Stimulated activated naive B cell treated with anti-CD40 and anti-IgM and Interleukin-4, amounts not matched to agents 10 μg/mL and 1 μg/mL and 100 μg/mL, for 72 hours (primary cell): ENCODE measurements around the gene RAD51B.
A peak's percentile ranks its signal among the peaks of the same experiment; 100 is the strongest.

Source experiments
- ATAC-seq, 2 donors: fragments of 150-1000 bp; cut with Tn5 transposase; replicated peaks; 2 replicates each; pipeline ENCODE4 v1.10.0; 2021; ENCODE audit warnings: moderate library complexity in 1 of 2
- DNase-seq: peaks from one replicate; pipeline ENCODE4 v3.0.0; 2021
- H3K27ac Mint-ChIP-seq: one replicate; pipeline ENCODE4 v1.8.0; 2022; ENCODE audit warnings: mild to moderate bottlenecking, mixed read lengths
- H3K27me3 Mint-ChIP-seq, 2 donors: one replicate each; pipeline ENCODE4 v1.8.0; 2022; ENCODE audit warnings: mixed read lengths in 2 of 2
- H3K36me3 Mint-ChIP-seq, 2 donors: one replicate each; pipeline ENCODE4 v1.8.0; 2022; ENCODE audit warnings: mixed read lengths in 2 of 2, mild to moderate bottlenecking in 1 of 2
- H3K4me1 Mint-ChIP-seq, 2 donors: one replicate each; pipeline ENCODE4 v1.8.0; 2022; ENCODE audit warnings: mixed read lengths in 2 of 2, mild to moderate bottlenecking in 1 of 2
- H3K4me3 Mint-ChIP-seq, 2 donors: one replicate each; pipeline ENCODE4 v1.8.0; 2022; ENCODE audit warnings: mild to moderate bottlenecking in 2 of 2, mixed read lengths in 2 of 2, moderate library complexity in 1 of 2
- H3K9me3 Mint-ChIP-seq, 2 donors: one replicate each; pipeline ENCODE4 v1.8.0; 2022; ENCODE audit warnings: mixed read lengths in 2 of 2, mild to moderate bottlenecking in 1 of 2

RAD51B gene

DNA sequence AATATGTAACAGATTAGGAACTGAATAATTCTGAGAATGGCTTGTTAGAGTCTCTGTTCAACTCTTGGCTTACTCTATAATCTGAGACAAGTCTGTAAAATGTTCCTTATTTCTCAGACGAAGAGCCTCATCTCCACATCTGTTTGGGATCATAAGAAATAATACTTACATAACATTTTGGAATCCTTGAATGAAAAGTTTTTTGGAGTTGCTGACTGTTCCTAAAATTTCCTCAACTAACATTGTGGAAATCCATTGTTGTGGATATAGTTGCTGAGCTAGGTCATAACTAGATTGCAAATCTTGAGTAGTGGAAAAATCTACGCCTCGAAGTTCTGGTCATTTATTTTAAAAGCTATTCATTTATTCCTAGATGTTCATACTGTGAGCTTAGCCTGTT lies 570.4 kb downstream of the RAD51B start:
- ATAC-seq (no peak), DNase-seq (no peak)
- no peaks in the 10 kb centered on the region for H3K27me3 Mint-ChIP-seq
- H3K4me3 Mint-ChIP-seq, result no peak overlapping the region
- H3K9me3 Mint-ChIP-seq, result peaks cover 2 to 4% of the 10 kb centered on the region in 2 donors
- H3K36me3 Mint-ChIP-seq, result peaks cover 2 to 12% of the 10 kb centered on the region in 2 donors
- H3K27ac Mint-ChIP-seq, result no peak overlapping the region
- H3K4me1 Mint-ChIP-seq, result peaks cover 48 to 60% of the 10 kb centered on the region in 2 donors

DNA sequence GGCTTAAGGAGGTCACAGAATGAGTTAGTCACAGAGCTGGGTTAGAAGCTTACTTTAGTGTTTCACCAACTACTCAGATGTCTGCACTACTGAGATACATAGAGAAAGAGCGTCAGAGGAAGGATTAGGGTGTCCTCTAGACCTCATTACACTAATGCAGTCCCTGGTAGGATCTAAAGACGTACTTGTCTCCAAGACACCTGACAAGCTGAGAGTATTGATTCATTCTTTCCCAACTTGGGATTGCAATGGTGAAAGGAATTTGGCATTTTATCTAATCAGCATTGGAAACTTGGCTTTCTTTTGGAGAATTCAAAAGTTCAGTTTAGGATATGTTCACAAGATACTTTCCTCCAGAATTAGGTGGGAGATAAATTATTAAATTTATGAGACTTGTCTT lies 571.2 kb downstream of the RAD51B start:
- no peak for DNase-seq
- H3K9me3 Mint-ChIP-seq, result peaks cover 2 to 4% of the 10 kb centered on the region in 2 donors
- ATAC-seq, result no peak
- peaks cover 52 to 64% of the 10 kb centered on the region in 2 donors for H3K4me1 Mint-ChIP-seq
- H3K36me3 Mint-ChIP-seq, result peaks cover 2 to 19% of the 10 kb centered on the region in 2 donors
- no peaks in the 10 kb centered on the region for H3K27me3 Mint-ChIP-seq
- peak overlapping the region; percentile 75 for H3K27ac Mint-ChIP-seq
- H3K4me3 Mint-ChIP-seq, result no peak overlapping the region

DNA sequence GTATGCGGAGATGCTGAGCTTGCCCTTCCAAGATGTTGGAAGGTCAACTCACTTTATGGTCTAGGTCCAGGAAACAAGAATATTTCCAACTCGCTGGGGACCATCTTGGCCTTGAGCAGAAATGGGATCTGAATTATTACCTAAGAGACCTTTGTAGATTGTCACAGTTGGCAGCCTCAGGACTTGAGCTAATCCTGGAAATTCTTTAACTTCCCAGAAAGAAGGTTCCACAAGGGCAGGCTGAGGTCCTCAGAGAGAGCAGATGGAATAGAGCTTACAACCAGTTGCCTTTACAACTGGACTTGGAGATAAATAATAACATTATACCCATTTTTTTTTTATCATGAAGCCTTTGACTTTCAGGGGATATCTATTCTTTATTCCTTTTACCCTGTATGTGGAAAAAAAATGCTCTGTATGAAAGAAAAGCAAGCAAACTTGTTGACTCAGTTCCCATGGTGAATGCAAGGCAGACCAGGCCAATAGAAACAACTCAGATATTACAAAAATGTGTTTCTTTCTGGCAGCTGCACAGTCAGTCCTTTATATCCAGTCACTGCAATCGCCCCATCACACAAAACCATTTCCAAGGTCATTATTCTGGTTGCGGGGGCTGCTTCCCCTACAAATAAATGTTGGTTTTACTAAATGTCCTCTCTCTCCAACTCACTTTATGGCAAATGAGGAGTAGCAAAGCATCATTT lies 571.9 kb downstream of the RAD51B start:
- peaks cover 2 to 22% of the 10 kb centered on the region in 2 donors for H3K36me3 Mint-ChIP-seq
- DNase-seq, result no peak
- peak overlapping the region; percentile 9 for H3K27ac Mint-ChIP-seq
- peaks cover 54 to 68% of the 10 kb centered on the region in 2 donors for H3K4me1 Mint-ChIP-seq
- no peaks in the 10 kb centered on the region for H3K27me3 Mint-ChIP-seq
- H3K4me3 Mint-ChIP-seq, result no peak overlapping the region
- H3K9me3 Mint-ChIP-seq, result peaks cover 2 to 4% of the 10 kb centered on the region in 2 donors
- ATAC-seq, result no peak

DNA sequence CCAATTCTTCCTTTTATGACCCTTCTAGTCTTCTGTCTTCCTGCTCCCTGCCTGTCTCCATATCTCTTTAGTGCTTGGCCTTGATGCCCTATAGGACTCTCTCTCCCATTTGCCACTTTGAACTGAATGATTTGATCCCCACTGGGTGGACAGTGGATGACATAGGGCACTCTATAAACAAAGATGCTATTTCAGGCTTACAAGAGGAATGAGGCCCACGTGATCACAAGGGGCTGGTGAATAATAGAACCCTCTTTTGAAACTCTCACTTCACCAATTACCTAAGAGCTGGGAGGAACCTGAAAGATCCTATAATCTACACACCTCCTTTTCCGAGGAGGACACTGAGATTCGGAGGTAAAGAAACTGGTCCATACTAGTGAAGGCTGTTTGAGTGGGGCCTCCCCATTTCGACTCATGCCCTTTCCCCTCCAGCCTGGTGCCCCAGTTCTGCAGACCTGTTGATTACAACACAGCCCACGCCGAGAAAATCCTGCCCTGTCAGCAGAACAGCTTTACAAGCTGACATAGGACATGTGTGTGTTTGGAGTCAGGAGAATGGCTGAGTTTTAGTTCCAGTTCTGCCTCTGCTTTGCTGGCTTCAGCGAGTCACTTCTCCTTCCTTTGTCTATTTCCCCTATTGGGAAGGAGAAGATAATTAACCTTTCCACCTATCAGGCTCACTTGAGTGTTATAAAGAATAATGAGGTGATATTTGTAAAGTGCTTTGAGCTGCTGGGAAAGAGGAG lies 573.0 kb downstream of the RAD51B start:
- peaks cover 58 to 69% of the 10 kb centered on the region in 2 donors for H3K4me1 Mint-ChIP-seq
- DNase-seq, result no peak
- H3K36me3 Mint-ChIP-seq, result peaks cover 8 to 28% of the 10 kb centered on the region in 2 donors
- peak; percentile 58 for ATAC-seq
- H3K9me3 Mint-ChIP-seq, result peaks cover 2 to 4% of the 10 kb centered on the region in 2 donors
- no peaks in the 10 kb centered on the region for H3K27me3 Mint-ChIP-seq
- H3K4me3 Mint-ChIP-seq, result peak overlapping the region in 1 of 2 donors; percentile 21
- H3K27ac Mint-ChIP-seq, result peak overlapping the region; percentile 89

DNA sequence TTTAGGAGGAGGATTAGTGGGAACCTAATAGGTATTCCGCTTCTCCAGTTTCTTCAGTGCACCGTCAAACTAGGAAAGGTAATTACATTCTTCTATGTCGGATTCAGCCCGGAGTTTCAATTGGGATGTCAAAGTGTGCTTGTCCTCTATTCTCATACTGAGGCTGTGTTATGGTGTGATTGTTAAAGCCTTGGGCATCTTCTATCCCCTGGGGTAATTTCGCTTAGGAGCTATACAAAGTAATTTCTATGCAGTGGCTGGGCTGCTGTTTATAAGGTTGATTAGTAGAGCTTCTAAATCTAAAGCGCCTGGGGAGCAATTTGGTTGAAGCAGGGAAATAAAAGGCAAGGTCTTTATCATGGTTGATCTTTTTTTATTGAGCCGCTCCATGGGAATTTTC lies 573.7 kb downstream of the RAD51B start:
- Mint-ChIP-seq H3K27me3 (no peaks in the 10 kb centered on the region), H3K36me3 (peaks cover 8 to 28% of the 10 kb centered on the region in 2 donors), H3K4me1 (peaks cover 61 to 74% of the 10 kb centered on the region in 2 donors), H3K27ac (peak overlapping the region; percentile 89), H3K4me3 (peak overlapping the region in 1 of 2 donors; percentile 43), H3K9me3 (peaks cover 2 to 4% of the 10 kb centered on the region in 2 donors)
- DNase-seq (no peak), ATAC-seq (no peak)

DNA sequence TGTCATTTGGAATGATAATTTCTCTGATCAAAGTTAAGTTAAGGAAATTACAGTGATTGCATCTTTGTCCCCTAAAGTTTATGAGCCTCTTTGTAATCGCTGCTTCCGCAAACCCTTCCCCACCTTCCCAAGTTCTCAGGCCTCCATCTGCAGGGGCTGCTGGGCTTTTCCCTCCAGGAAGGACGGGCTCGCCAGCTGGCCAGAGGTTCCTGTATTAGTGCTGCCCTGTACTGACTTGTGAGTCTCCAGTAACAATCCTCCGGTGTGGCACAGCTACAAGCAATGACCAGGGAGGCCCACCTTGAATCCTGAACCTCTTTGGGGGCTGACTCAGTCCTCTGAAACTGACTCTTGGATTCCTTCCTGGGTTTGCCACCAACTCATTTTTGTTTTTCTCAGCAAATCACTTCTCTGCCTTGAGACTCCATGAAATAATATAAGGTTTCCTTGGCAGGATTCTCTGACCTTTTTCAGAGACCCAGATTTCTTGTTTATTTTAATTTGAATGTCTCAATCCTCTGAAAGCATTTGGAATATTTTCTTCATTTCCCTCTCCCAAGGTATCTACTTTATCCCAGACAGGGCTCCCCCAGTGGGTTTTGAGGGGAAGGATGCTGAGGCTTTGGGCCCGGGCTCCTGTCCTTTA lies 574.7 kb downstream of the RAD51B start:
- H3K36me3 Mint-ChIP-seq, result peaks cover 8 to 24% of the 10 kb centered on the region in 2 donors
- DNase-seq (no peak), ATAC-seq (no peak)
- peaks cover 2 to 4% of the 10 kb centered on the region in 2 donors for H3K9me3 Mint-ChIP-seq
- H3K4me3 Mint-ChIP-seq, result peak overlapping the region in 1 of 2 donors; percentile 37
- H3K27me3 Mint-ChIP-seq, result no peaks in the 10 kb centered on the region
- peaks cover 62 to 79% of the 10 kb centered on the region in 2 donors for H3K4me1 Mint-ChIP-seq
- H3K27ac Mint-ChIP-seq, result peak overlapping the region; percentile 89

DNA sequence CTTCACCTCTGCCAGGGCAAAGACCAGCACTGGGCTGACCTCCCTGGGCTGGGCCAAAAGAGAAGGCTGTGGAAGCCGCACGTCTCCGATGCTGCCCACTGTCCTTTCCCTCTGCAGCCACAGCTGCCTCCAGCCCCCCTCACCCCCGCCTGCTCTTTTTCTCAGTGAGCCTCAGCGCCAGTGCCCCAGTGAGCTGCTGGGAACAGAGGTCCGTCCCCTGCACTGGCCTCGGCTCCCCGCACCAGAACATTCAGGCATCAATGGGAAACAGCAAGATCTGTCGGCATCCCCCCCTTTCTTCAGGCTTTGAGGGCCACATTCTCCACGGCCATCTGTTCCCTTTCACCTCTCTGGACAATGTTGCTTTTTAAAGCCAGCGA lies 575.2 kb downstream of the RAD51B start:
- H3K9me3 Mint-ChIP-seq, result peaks cover 2 to 4% of the 10 kb centered on the region in 2 donors
- no peaks in the 10 kb centered on the region for H3K27me3 Mint-ChIP-seq
- peaks cover 8 to 24% of the 10 kb centered on the region in 2 donors for H3K36me3 Mint-ChIP-seq
- peaks cover 62 to 80% of the 10 kb centered on the region in 2 donors for H3K4me1 Mint-ChIP-seq
- H3K27ac Mint-ChIP-seq, result peak overlapping the region; percentile 89
- H3K4me3 Mint-ChIP-seq, result peak overlapping the region in 1 of 2 donors; percentile 37
- no peak for ATAC-seq
- DNase-seq, result no peak

DNA sequence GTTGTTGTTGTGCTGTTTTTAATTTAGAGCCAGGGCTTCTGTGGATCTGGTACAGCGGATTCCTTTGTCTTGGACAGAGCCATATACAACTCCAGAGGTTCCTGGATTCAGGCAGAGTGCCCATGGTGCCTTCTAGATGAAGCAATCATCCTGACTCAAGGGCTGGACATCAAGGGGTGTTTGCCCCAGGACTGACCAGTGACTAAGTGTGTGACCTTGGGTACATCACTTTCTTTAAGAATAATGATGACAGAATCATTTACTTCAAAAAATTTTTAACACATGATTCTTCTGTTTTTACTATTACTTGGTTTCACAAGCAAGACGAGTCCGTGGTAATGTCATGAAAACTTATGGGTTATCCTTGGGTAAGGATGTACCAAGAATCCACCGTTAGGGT lies 576.0 kb downstream of the RAD51B start:
- H3K27ac Mint-ChIP-seq, result peak overlapping the region; percentile 82
- H3K9me3 Mint-ChIP-seq, result peaks cover 0 to 2% of the 10 kb centered on the region in 2 donors
- ATAC-seq (no peak), DNase-seq (no peak)
- H3K4me3 Mint-ChIP-seq, result no peak overlapping the region
- no peaks in the 10 kb centered on the region for H3K27me3 Mint-ChIP-seq
- H3K36me3 Mint-ChIP-seq, result peaks cover 8 to 24% of the 10 kb centered on the region in 2 donors
- peaks cover 64 to 89% of the 10 kb centered on the region in 2 donors for H3K4me1 Mint-ChIP-seq

DNA sequence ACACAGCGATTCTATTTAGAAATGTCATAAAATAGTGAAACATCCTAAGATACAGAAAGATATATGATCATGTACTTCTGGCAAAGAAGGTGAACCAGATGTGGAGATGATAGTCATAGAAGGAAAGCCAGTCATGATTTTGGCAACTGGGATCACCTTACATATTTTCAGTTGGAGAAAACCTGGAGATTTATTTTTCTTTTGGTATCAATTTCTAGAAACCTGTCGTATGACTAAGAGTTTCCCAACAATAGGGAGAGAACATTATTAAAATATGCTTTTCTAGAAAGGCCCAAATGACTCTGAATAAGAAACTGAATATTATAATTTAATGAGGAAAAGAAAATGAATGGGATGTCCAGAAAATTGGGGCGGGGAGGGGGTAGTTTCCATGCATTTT lies 576.9 kb downstream of the RAD51B start:
- Mint-ChIP-seq H3K4me1 (peaks cover 62 to 93% of the 10 kb centered on the region in 2 donors), H3K27ac (no peak overlapping the region), H3K27me3 (no peaks in the 10 kb centered on the region), H3K9me3 (no peaks in the 10 kb centered on the region), H3K36me3 (peaks cover 10 to 23% of the 10 kb centered on the region in 2 donors), H3K4me3 (no peak overlapping the region)
- ATAC-seq (no peak), DNase-seq (no peak)

DNA sequence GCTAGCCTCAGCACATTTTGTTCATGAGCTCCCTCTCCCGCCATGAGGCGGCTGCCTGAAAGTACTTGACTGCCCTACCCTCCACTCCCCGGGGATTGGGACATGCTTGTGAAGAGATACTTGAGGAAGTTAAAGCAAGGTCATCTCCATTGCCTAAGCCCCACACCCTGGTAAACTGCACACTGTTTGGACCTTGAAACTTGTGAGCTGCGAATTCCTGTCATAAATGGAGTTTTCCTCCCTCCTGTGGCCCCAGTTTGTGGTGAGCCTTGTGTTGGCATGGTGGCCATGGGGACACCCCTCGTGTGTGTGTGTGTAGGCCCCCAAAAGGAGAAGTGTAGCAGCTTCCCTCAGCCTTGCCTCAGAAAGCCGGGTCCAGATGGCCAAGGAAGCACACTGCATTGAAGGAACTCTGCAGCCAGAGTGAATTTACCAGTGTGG lies 577.8 kb downstream of the RAD51B start:
- ATAC-seq (peak; percentile 35 to 41), DNase-seq (peak; percentile 49)
- Mint-ChIP-seq H3K27ac (peak overlapping the region; percentile 95), H3K27me3 (no peaks in the 10 kb centered on the region), H3K4me3 (peak overlapping the region in 1 of 2 donors; percentile 11), H3K9me3 (no peaks in the 10 kb centered on the region), H3K4me1 (peaks cover 64 to 92% of the 10 kb centered on the region in 2 donors), H3K36me3 (peaks cover 8 to 24% of the 10 kb centered on the region in 2 donors)

DNA sequence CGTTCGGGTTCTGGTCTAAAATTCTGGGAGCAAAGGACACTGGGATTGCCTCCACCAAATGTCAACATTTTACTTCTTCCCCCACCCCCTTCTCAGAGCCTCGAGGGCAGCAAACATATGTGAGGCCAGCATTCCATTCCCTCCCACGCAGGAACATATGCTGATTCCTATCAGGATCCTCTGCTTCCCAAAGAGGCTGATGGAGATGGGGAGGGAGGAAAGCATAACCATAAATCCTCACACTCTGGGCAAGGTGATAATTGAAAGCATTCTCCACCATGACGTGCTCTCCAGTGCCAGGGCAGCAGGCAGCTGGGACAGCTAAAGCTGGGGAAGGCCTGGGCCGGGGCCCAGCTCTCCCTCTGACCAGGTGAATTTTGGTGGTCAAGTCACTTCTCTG lies 578.2 kb downstream of the RAD51B start:
- Mint-ChIP-seq H3K4me3 (no peak overlapping the region), H3K27ac (peak overlapping the region; percentile 95), H3K4me1 (peaks cover 64 to 92% of the 10 kb centered on the region in 2 donors), H3K9me3 (no peaks in the 10 kb centered on the region), H3K36me3 (peaks cover 8 to 24% of the 10 kb centered on the region in 2 donors), H3K27me3 (no peaks in the 10 kb centered on the region)
- DNase-seq (no peak), ATAC-seq (no peak)

DNA sequence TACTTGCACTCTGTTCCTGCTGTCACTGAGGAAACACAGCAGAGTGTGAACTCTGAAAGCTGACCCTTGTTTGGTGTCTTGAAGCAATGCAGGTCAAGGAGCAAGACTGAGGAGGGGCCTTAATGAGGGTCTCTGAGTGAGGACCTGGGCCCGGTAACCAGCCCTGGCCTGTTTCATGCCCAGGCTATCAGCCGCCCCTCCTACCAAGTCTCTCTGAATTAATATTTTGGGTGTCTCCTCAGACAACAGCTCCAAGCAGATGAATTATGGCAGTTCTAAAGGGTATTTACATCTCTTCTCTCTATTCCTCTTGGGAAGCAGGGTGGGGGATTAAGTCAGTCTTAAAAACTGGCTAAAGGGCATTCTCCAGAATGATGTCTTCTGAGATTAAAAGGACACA lies 578.8 kb downstream of the RAD51B start:
- H3K4me1 Mint-ChIP-seq, result peaks cover 63 to 92% of the 10 kb centered on the region in 2 donors
- H3K27ac Mint-ChIP-seq, result peak overlapping the region; percentile 95
- no peak overlapping the region for H3K4me3 Mint-ChIP-seq

DNA sequence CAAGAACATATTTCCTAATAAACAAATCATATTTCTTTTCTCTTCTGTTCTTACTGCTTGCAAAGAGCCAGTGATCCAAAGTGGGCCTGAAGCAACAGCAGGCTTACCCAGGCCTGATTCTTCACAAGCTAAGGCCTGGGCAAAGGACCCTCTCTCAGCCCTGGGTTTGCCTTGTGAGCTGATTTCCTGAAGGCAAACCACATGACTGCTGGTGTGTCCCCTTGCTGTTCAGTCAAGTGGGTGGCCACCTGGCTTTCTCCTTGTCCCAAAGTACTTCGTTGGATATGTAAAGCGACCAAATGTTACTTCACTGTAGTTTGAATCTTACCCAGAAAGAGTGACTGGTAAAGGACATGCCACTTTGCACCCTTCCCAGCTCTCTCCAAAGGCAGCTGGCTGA lies 580.4 kb downstream of the RAD51B start:
- peak overlapping the region; percentile 100 for H3K27ac Mint-ChIP-seq
- DNase-seq (no peak), ATAC-seq (no peak)
- peaks cover 13 to 30% of the 10 kb centered on the region in 2 donors for H3K36me3 Mint-ChIP-seq
- H3K9me3 Mint-ChIP-seq, result no peaks in the 10 kb centered on the region
- H3K4me3 Mint-ChIP-seq, result no peak overlapping the region
- no peaks in the 10 kb centered on the region for H3K27me3 Mint-ChIP-seq
- H3K4me1 Mint-ChIP-seq, result peaks cover 62 to 92% of the 10 kb centered on the region in 2 donors

More for the DNA sequence above, 578.8 kb downstream of the RAD51B start:
- no peaks in the 10 kb centered on the region for H3K27me3 Mint-ChIP-seq
- H3K36me3 Mint-ChIP-seq, result peaks cover 10 to 28% of the 10 kb centered on the region in 2 donors
- no peaks in the 10 kb centered on the region for H3K9me3 Mint-ChIP-seq
- ATAC-seq (no peak), DNase-seq (no peak)

DNA sequence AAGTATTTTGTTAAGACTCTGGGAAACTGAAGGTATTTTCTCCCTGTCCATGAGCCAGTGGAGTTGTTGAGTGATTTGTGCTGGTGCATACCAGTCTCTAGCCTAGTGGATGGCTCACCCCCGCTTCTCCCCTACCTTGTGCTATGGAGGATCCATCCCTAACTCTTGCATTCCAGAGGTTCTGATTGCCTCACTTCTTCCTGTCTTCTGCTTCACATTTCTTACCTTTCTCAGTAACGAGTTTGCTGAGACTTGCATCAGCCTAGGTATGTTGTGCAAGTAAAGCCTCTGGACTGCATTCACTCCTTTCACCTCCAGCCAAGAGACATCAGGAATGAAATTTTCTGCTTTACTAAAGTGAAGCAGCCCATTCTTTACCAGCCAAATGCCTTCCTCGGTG lies 581.7 kb downstream of the RAD51B start:
- H3K27ac Mint-ChIP-seq, result peak overlapping the region; percentile 100
- H3K9me3 Mint-ChIP-seq, result no peaks in the 10 kb centered on the region
- no peaks in the 10 kb centered on the region for H3K27me3 Mint-ChIP-seq
- peak overlapping the region; percentile 58 to 73 for H3K4me3 Mint-ChIP-seq
- DNase-seq, result no peak
- ATAC-seq, result no peak
- peaks cover 55 to 91% of the 10 kb centered on the region in 2 donors for H3K4me1 Mint-ChIP-seq
- H3K36me3 Mint-ChIP-seq, result peaks cover 13 to 20% of the 10 kb centered on the region in 2 donors
